DOHH2 (cell line): ENCODE results near the gene TTC34.

Experiments used
- EZH2phosphoT487 ChIP-seq: fragments of 200-600 bp; sonication (generic); IDR thresholded peaks from 2 replicates; pipeline ENCODE4 v1.6.1; 2017; ENCODE audit warnings: borderline replicate concordance, mild to moderate bottlenecking, antibody characterized with exemption, low read length, moderate library complexity, mixed read lengths
- TF ChIP-seq, protein P1 (sequence below): fragments of 200-600 bp; sonication (generic); IDR thresholded peaks from one replicate; pipeline ENCODE4 v1.5.1; 2014; ENCODE audit warnings: antibody characterized with exemption, mild to moderate bottlenecking, low read depth, low read length; ENCODE audit not compliant: poor library complexity, severe bottlenecking

DNA sequence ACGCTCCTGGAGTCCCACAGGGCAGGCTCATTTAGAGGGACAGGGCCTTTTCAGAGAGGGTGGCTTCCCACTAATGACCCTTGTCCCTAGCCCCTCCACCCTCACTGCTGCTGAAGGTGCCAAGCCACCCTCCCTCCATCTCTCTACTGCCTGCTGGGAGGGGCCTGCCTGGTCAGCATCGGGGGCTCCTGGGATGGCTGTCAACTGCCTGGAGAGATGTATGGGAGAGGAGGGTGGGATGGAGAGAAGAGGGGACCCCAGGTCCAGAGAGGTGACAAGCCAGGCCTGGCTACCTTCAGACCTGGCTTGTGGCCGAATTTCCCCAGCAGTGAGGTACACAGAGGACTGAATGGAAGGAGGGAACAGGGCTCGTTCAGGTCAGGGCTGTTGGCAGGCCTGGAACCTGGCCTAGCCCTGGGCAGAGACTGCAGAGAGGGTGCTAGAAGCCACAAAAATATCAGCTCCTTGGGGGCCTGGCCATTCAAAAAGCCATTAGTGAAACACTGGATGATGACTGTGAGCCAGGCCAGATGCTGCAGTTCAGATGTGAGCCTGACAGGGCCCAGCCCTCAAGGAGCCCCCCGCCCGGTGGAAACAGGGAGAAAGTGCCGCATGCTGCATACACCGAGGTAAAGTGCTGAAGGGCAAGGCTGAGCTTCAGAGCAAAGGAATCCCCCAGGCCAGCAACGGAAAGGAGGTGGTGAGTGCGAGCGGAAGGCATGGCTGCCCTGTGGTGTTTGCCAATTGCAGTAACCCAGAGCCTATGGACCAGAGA lies 188.7 kb downstream of the TTC34 start:
- TF ChIP-seq, protein P1, sequence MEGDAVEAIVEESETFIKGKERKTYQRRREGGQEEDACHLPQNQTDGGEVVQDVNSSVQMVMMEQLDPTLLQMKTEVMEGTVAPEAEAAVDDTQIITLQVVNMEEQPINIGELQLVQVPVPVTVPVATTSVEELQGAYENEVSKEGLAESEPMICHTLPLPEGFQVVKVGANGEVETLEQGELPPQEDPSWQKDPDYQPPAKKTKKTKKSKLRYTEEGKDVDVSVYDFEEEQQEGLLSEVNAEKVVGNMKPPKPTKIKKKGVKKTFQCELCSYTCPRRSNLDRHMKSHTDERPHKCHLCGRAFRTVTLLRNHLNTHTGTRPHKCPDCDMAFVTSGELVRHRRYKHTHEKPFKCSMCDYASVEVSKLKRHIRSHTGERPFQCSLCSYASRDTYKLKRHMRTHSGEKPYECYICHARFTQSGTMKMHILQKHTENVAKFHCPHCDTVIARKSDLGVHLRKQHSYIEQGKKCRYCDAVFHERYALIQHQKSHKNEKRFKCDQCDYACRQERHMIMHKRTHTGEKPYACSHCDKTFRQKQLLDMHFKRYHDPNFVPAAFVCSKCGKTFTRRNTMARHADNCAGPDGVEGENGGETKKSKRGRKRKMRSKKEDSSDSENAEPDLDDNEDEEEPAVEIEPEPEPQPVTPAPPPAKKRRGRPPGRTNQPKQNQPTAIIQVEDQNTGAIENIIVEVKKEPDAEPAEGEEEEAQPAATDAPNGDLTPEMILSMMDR: no peak
- no peak for TF ChIP-seq EZH2phosphoT487
